Astrocyte of the spinal cord (primary cell): ENCODE measurements around the gene FFAR4.

ENCODE experiments used
- DNase-seq: peaks from one replicate; pipeline ENCODE4 v3.0.0; 2011; ENCODE audit warnings: low read depth, low spot score
- H3K4me3 ChIP-seq: 2 replicates; pipeline ENCODE4 v1.5.1; 2011; ENCODE audit warnings: low read depth, mild to moderate bottlenecking, low read length, moderate library complexity
- in situ Hi-C: cut with HindIII; loops from 2 replicates; pipeline ENCODE4 v1.10.0; 2017; ENCODE audit warnings: low sequenced_read_pairs
- TF ChIP-seq, protein P1 (sequence below): IDR thresholded peaks from 2 replicates; pipeline ENCODE4 v1.5.1; 2012; ENCODE audit warnings: low read depth, mild to moderate bottlenecking, low read length, inconsistent platforms

The FFAR4 gene

DNA sequence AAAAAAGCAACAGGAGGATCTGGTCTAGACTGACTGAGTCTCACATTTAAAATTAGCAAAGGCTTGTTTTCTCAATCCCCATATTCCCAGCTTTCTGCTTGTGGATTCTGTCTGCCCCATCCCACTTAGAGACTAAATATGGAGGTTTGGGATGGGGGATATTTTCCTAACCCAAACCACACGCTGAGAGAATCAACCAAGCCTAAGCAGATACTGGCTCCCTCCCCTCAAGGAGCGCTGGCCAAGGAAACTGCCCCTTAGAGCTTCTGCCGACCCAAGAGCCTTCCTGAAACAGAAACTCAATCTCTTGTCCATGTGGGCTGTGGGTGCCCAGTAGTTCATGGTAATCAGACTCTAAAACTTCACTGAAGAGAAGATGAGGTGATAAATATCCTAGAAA lies 3.9 kb downstream of the FFAR4 start:
- H3K4me3 ChIP-seq: no peak overlapping the region
- TF ChIP-seq, protein P1, sequence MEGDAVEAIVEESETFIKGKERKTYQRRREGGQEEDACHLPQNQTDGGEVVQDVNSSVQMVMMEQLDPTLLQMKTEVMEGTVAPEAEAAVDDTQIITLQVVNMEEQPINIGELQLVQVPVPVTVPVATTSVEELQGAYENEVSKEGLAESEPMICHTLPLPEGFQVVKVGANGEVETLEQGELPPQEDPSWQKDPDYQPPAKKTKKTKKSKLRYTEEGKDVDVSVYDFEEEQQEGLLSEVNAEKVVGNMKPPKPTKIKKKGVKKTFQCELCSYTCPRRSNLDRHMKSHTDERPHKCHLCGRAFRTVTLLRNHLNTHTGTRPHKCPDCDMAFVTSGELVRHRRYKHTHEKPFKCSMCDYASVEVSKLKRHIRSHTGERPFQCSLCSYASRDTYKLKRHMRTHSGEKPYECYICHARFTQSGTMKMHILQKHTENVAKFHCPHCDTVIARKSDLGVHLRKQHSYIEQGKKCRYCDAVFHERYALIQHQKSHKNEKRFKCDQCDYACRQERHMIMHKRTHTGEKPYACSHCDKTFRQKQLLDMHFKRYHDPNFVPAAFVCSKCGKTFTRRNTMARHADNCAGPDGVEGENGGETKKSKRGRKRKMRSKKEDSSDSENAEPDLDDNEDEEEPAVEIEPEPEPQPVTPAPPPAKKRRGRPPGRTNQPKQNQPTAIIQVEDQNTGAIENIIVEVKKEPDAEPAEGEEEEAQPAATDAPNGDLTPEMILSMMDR: no peak
- DNase-seq: no peak
- in situ Hi-C loops: no loop called here

DNA sequence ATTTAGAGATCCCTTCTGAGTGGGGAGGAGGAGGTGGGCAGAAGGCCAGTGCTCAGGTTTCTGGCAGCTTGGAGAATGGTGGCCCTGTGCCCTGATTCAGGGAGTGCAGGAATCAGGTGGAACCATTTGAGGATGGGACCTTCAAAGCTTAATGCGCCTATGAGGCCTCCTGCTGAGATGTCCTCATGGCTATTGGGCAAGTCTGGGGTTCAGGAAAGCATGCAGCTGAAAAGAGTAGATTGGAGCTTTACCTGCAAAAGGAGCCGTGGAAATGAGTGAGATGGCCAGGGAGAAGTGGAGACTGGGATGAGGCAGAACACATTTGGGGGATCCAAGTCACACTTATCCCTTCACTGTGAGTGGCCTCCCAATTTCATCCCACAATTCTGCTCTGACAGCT lies 6.1 kb downstream of the FFAR4 start:
- no peak for DNase-seq
- TF ChIP-seq, protein P1: no peak
- in situ Hi-C loops: no loop called here
- no peak overlapping the region for H3K4me3 ChIP-seq

DNA sequence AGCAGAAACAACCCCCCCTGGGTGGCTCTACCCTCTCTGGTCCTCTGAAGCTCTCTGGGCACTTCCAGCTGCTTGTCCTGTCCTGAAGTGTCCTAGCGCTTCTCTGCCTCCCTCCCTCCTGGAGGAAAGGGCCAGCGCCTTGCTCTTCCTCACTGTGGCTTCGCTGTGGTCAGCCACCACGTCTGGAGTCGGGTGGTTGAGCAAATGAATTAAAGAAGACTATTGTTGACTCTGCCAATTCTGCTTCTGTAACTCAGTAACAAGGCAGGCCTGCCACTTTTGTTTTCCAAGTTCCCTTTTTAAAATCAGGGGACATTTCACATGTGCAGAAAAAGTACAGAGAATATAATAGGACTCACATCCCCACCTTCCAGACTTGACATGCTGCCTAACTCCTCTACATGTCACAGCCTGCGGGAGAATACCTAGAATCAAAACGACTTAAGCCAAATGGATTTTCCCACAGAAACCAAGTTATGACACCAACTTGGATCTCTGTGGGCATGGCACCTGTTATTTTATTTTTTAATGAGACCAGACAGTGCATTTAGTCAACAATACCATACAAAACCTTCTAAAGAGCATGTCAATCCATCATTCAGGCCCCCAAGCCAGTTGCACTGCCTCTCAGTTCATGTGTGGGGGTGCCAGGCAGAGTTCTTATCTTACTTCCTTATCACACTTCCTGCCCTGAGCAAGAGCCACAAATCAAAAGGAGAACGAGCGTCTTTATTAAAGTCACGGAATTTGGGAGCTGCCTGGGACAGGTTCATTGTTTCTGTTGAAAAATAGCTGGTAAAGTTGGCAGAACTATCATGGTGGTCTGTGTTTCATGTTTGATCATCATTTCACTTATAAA lies 6.8 kb downstream of the FFAR4 start:
- in situ Hi-C loops: no loop called here
- TF ChIP-seq, protein P1: no peak
- DNase-seq: no peak

DNA sequence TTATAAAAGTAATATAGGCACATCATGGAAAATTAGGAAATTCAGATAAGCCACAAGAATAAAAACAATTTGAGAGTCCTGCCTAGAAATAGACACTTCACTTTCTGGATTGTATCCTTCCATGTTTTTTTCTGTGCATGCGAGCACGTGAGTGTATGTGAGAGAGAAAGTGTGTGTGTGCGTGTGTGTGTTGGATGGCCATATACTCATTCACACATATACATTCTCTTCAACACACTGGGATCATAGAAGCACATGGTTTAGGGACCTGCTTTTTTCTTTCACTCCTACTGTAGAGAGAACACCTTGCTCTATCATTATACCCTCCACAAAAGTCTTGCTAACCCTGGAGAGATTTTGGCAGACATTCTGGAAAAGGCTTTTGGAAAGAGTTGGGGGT lies 7.5 kb downstream of the FFAR4 start:
- H3K4me3 ChIP-seq: no peak overlapping the region
- in situ Hi-C loops: no loop called here
- TF ChIP-seq, protein P1: no peak
- DNase-seq: no peak

More for the DNA sequence above, 6.8 kb downstream of the FFAR4 start:
- H3K4me3 ChIP-seq: no peak overlapping the region

DNA sequence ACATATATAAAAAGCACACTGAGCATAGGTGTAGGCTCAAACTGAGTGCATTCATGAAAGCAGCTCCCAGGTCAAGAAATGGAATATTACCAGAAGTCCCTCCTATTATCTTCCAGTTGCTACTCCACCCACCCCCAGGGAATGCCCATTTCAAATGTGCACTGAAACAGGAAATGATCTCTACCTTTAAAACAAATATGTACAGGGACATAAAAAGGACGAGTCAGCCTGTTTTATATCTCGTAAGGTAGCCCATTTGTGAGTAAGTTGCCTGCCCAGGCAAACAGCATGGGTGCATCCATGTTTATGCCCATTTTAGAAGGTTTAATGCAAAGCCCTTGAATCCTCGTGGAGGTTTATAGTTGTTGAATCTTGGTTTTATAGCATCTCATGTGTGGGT lies 10.4 kb downstream of the FFAR4 start:
- TF ChIP-seq, protein P1: no peak
- no peak overlapping the region for H3K4me3 ChIP-seq
- DNase-seq: no peak
- in situ Hi-C loops: no loop called here

DNA sequence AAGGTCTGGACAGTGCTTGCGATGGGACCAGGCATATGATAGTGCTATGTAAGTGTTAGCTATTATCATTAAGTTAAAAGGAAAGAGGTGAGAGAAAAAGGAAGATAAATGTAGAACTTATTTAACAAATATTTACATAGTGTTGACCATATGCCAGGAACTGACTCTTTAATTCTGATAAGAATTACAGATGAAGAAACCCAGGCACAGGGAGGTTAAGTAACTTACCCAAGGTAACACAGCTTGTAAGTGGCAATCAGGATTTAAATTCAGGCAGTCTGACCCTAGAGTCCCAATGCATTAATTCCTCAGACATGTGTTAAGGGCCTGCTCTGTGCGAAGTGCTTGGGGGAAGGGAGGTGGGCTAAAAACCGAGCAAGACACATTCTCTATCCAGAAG lies 11.1 kb downstream of the FFAR4 start:
- in situ Hi-C loops: no loop called here
- no peak overlapping the region for H3K4me3 ChIP-seq
- no peak for DNase-seq
- TF ChIP-seq, protein P1: no peak
